ENCODE measurements around the gene CHST12. TPM values are rescaled to one million over a fixed set of nuclear protein-coding genes. Genes with fewer than 3 reads are reported as not detected.

The CHST12 gene
- 10.9 TPM for polyA plus RNA-seq
- long read RNA-seq, donor 1, full-length matches to known transcripts, result 4 of 4 reads
- long read RNA-seq, donor 1, partial matches to known transcripts, result 0 of 4 reads
- long read RNA-seq, donor 1, other reads (novel, unspliced or antisense), result 0 of 4 reads
- long read RNA-seq, donor 2, full-length matches to known transcripts, result 10 of 17 reads
- long read RNA-seq, donor 2, partial matches to known transcripts, result 7 of 17 reads
- long read RNA-seq, donor 2, other reads (novel, unspliced or antisense), result 0 of 17 reads
- long read RNA-seq, donor 3, full-length matches to known transcripts, result 7 of 7 reads
- long read RNA-seq, donor 3, partial matches to known transcripts, result 0 of 7 reads
- long read RNA-seq, donor 3, other reads (novel, unspliced or antisense), result 0 of 7 reads
- long read RNA-seq, donor 4, full-length matches to known transcripts, result 2 of 2 reads
- long read RNA-seq, donor 4, partial matches to known transcripts, result 0 of 2 reads
- long read RNA-seq, donor 4, other reads (novel, unspliced or antisense), result 0 of 2 reads
- long read RNA-seq, donor 5, full-length matches to known transcripts, result 3 of 3 reads
- long read RNA-seq, donor 5, partial matches to known transcripts, result 0 of 3 reads
- long read RNA-seq, donor 5, other reads (novel, unspliced or antisense), result 0 of 3 reads
- long read RNA-seq, donor 6, full-length matches to known transcripts, result 13 of 13 reads
- long read RNA-seq, donor 6, partial matches to known transcripts, result 0 of 13 reads
- long read RNA-seq, donor 6, other reads (novel, unspliced or antisense), result 0 of 13 reads
- long read RNA-seq, donor 7, full-length matches to known transcripts, result 4 of 4 reads
- long read RNA-seq, donor 7, partial matches to known transcripts, result 0 of 4 reads
- long read RNA-seq, donor 7, other reads (novel, unspliced or antisense), result 0 of 4 reads
- long read RNA-seq, donor 8, full-length matches to known transcripts, result 11 of 16 reads
- long read RNA-seq, donor 8, partial matches to known transcripts, result 5 of 16 reads
- long read RNA-seq, donor 8, other reads (novel, unspliced or antisense), result 0 of 16 reads
- long read RNA-seq, donor 9, full-length matches to known transcripts, result 10 of 10 reads
- long read RNA-seq, donor 9, partial matches to known transcripts, result 0 of 10 reads
- long read RNA-seq, donor 9, other reads (novel, unspliced or antisense), result 0 of 10 reads
- long read RNA-seq, donor 10, full-length matches to known transcripts, result 6 of 6 reads
- long read RNA-seq, donor 10, partial matches to known transcripts, result 0 of 6 reads
- long read RNA-seq, donor 10, other reads (novel, unspliced or antisense), result 0 of 6 reads
- long read RNA-seq, donor 11, full-length matches to known transcripts, result 4 of 4 reads
- long read RNA-seq, donor 11, partial matches to known transcripts, result 0 of 4 reads
- long read RNA-seq, donor 11, other reads (novel, unspliced or antisense), result 0 of 4 reads

- Histone ChIP-seq H3K36me3 (ENCODE audit: control insufficient read depth, insufficient read depth, low read length) (no peaks in the 10 kb centered on the region), H3K27ac (ENCODE audit: low read length) (peak within 1 kb of the TSS; percentile 51), H3K4me1 (ENCODE audit: control insufficient read depth, insufficient read depth, low read length) (no peaks in the 10 kb centered on the region), H3K27me3 (ENCODE audit: control insufficient read depth, insufficient read depth, low read length) (no peaks in the 10 kb centered on the region), H3K4me3 (ENCODE audit: low read length) (peak within 1 kb of the TSS; percentile 92), H3K9me3 (ENCODE audit: control insufficient read depth, low read depth, low read length) (no peaks in the 10 kb centered on the region)
- peak; percentile 95 to 96 for DNase-seq
- WGBS (ENCODE audit: insufficient coverage, low lambda C conversion rate), result no CpG with 5 or more reads among the region's 89 CpGs
Observed at GRCh38 chr7:2403014-2403717, at the start of gene CHST12. Gene CHST12, plus strand, starts transcription at chr7:2403611. Its CDS starts 29,029 bp downstream, at chr7:2432640.

- Histone ChIP-seq H3K9me3 (ENCODE audit: control insufficient read depth, low read depth, low read length) (no peaks in the 10 kb centered on the region), H3K4me3 (ENCODE audit: low read length) (peak overlapping the region; percentile 75), H3K27me3 (ENCODE audit: control insufficient read depth, insufficient read depth, low read length) (no peaks in the 10 kb centered on the region), H3K4me1 (ENCODE audit: control insufficient read depth, insufficient read depth, low read length) (peaks cover 5% of the 10 kb centered on the region), H3K27ac (ENCODE audit: low read length) (peak overlapping the region; percentile 90), H3K36me3 (ENCODE audit: control insufficient read depth, insufficient read depth, low read length) (peaks cover 13% of the 10 kb centered on the region)
- WGBS (ENCODE audit: insufficient coverage, low lambda C conversion rate), result no CpG with 5 or more reads among the region's 26 CpGs
- peak; percentile 89 to 94 for DNase-seq
Observed at GRCh38 chr7:2353936-2354185, 49.5 kb upstream of the CHST12 start.

GRCh38 chr7:2354186-2354938 lies 49.0 kb upstream of the CHST12 start, which contains the start of gene EIF3B:
Gene EIF3B, plus strand, starts transcription at chr7:2354827. Its CDS starts 95 bp downstream, at chr7:2354922.
- Histone ChIP-seq H3K4me1 (ENCODE audit: control insufficient read depth, insufficient read depth, low read length) (peaks cover 5% of the 10 kb centered on the region), H3K4me3 (ENCODE audit: low read length) (peak within 1 kb of the TSS; percentile 75), H3K27me3 (ENCODE audit: control insufficient read depth, insufficient read depth, low read length) (no peaks in the 10 kb centered on the region), H3K9me3 (ENCODE audit: control insufficient read depth, low read depth, low read length) (no peaks in the 10 kb centered on the region), H3K36me3 (ENCODE audit: control insufficient read depth, insufficient read depth, low read length) (peaks cover 13% of the 10 kb centered on the region), H3K27ac (ENCODE audit: low read length) (peak within 1 kb of the TSS; percentile 90)
- peak; percentile 90 to 97 for DNase-seq
- WGBS (ENCODE audit: insufficient coverage, low lambda C conversion rate), result no CpG with 5 or more reads among the region's 55 CpGs

- no CpG with 5 or more reads among the region's 92 CpGs for WGBS (ENCODE audit: insufficient coverage, low lambda C conversion rate)
Observed at GRCh38 chr7:2354939-2355704, 48.3 kb upstream of the CHST12 start.

GRCh38 chr7:2355705-2356008 lies 47.8 kb upstream of the CHST12 start:
- no peak for DNase-seq
- H3K27me3 ChIP-seq (ENCODE audit: control insufficient read depth, insufficient read depth, low read length), result no peaks in the 10 kb centered on the region
- H3K36me3 ChIP-seq (ENCODE audit: control insufficient read depth, insufficient read depth, low read length), result peaks cover 17% of the 10 kb centered on the region
- peak overlapping the region; percentile 75 for H3K4me3 ChIP-seq (ENCODE audit: low read length)
- 29% methylated on average over 1 of the region's 9 CpGs for WGBS (ENCODE audit: insufficient coverage, low lambda C conversion rate)
- peaks cover 5% of the 10 kb centered on the region for H3K4me1 ChIP-seq (ENCODE audit: control insufficient read depth, insufficient read depth, low read length)
- no peaks in the 10 kb centered on the region for H3K9me3 ChIP-seq (ENCODE audit: control insufficient read depth, low read depth, low read length)
- no peak overlapping the region for H3K27ac ChIP-seq (ENCODE audit: low read length)

More at GRCh38 chr7:2354939-2355704, 48.3 kb upstream of the CHST12 start:
- Histone ChIP-seq H3K27ac (ENCODE audit: low read length) (no peak overlapping the region), H3K27me3 (ENCODE audit: control insufficient read depth, insufficient read depth, low read length) (no peaks in the 10 kb centered on the region), H3K9me3 (ENCODE audit: control insufficient read depth, low read depth, low read length) (no peaks in the 10 kb centered on the region), H3K4me3 (ENCODE audit: low read length) (peak overlapping the region; percentile 75), H3K36me3 (ENCODE audit: control insufficient read depth, insufficient read depth, low read length) (peaks cover 13% of the 10 kb centered on the region), H3K4me1 (ENCODE audit: control insufficient read depth, insufficient read depth, low read length) (peaks cover 5% of the 10 kb centered on the region)
- peak in 1 of 2 donors; percentile 17 for DNase-seq

- Histone ChIP-seq H3K4me3 (ENCODE audit: low read length) (no peak overlapping the region), H3K36me3 (ENCODE audit: control insufficient read depth, insufficient read depth, low read length) (peaks cover 25% of the 10 kb centered on the region), H3K27ac (ENCODE audit: low read length) (no peak overlapping the region), H3K9me3 (ENCODE audit: control insufficient read depth, low read depth, low read length) (no peaks in the 10 kb centered on the region), H3K4me1 (ENCODE audit: control insufficient read depth, insufficient read depth, low read length) (peaks cover 5% of the 10 kb centered on the region), H3K27me3 (ENCODE audit: control insufficient read depth, insufficient read depth, low read length) (no peaks in the 10 kb centered on the region)
- no peak for DNase-seq
- no CpG with 5 or more reads among the region's 8 CpGs for WGBS (ENCODE audit: insufficient coverage, low lambda C conversion rate)
Observed at GRCh38 chr7:2357165-2357564, 46.2 kb upstream of the CHST12 start.

GRCh38 chr7:2357571-2357970 lies 45.8 kb upstream of the CHST12 start:
- DNase-seq, result no peak
- Histone ChIP-seq H3K27ac (ENCODE audit: low read length) (no peak overlapping the region), H3K4me1 (ENCODE audit: control insufficient read depth, insufficient read depth, low read length) (peaks cover 5% of the 10 kb centered on the region), H3K27me3 (ENCODE audit: control insufficient read depth, insufficient read depth, low read length) (no peaks in the 10 kb centered on the region), H3K36me3 (ENCODE audit: control insufficient read depth, insufficient read depth, low read length) (peaks cover 29% of the 10 kb centered on the region), H3K4me3 (ENCODE audit: low read length) (no peak overlapping the region), H3K9me3 (ENCODE audit: control insufficient read depth, low read depth, low read length) (no peaks in the 10 kb centered on the region)
- 80% methylated on average over 2 of the region's 6 CpGs for WGBS (ENCODE audit: insufficient coverage, low lambda C conversion rate)

GRCh38 chr7:2358968-2359527 lies 44.4 kb upstream of the CHST12 start:
- H3K4me1 ChIP-seq (ENCODE audit: control insufficient read depth, insufficient read depth, low read length), result peaks cover 2% of the 10 kb centered on the region
- H3K36me3 ChIP-seq (ENCODE audit: control insufficient read depth, insufficient read depth, low read length), result peaks cover 43% of the 10 kb centered on the region
- no peaks in the 10 kb centered on the region for H3K9me3 ChIP-seq (ENCODE audit: control insufficient read depth, low read depth, low read length)
- H3K27ac ChIP-seq (ENCODE audit: low read length), result no peak overlapping the region
- DNase-seq, result no peak
- no peaks in the 10 kb centered on the region for H3K27me3 ChIP-seq (ENCODE audit: control insufficient read depth, insufficient read depth, low read length)
- no CpG with 5 or more reads among the region's 8 CpGs for WGBS (ENCODE audit: insufficient coverage, low lambda C conversion rate)
- no peak overlapping the region for H3K4me3 ChIP-seq (ENCODE audit: low read length)
